ENCODE measurements around the gene KCNH1. TPM values are rescaled to one million over a fixed set of nuclear protein-coding genes. Genes with fewer than 3 reads are reported as not detected.

KCNH1 gene
- total and polyA plus RNA-seq, 2 of the 4 experiments (the other 2 are of a cell fraction) = 0.27 to 0.54 TPM

DNA sequence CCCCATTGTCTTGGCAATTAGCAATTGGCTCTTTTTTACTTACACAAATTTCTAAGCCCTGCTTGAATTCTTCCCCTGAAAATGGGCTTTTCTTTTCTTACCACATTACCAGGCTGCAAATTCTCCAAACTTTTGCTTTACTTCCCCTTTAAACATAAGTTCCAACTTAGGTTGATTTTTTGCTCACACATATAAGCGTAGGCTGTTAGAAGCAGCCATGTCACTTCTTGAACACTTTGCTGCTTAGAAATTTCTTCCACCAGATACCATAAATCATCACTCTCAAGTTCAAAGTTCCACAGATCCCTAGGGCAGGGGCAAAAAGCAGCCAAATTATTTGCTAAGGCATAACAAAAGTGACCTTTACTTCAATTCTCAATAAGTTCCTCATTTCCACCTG is 35.4 kb upstream of the KCNH1 start:
- in situ Hi-C loops (cut with MboI; ENCODE audit: low sequenced_read_pairs) = no loop called here
- no peak overlapping the region for H4K5ac ChIP-seq (ENCODE audit: low read depth, low read length)
- no peak overlapping the region for H3K23ac ChIP-seq (ENCODE audit: low read depth, low read length)
- no peak overlapping the region for H2AFZ ChIP-seq (replicated peaks; ENCODE audit: low read length, poor library complexity)
- no peak overlapping the region for H2AK5ac ChIP-seq (ENCODE audit: low read depth, low read length)
- H3K4ac ChIP-seq (ENCODE audit: low read depth, low read length) = no peak overlapping the region
- no peak overlapping the region for H2BK20ac ChIP-seq (ENCODE audit: low read depth, low read length)
- H3K9me3 ChIP-seq (ENCODE audit: control insufficient read depth, insufficient read depth, low read length) = peaks cover 6% of the 10 kb centered on the region; the same call in 1 of the 2 replicates
- H2BK120ac ChIP-seq (ENCODE audit: low read depth, low read length) = no peak overlapping the region
- no peak overlapping the region for H3K56ac ChIP-seq (ENCODE audit: extremely low read depth, insufficient read depth, low read length)
- H2AK9ac ChIP-seq (replicated peaks; ENCODE audit: low read depth, low read length, poor library complexity) = no peak overlapping the region
- intact Hi-C loops (cut with micrococcal nuclease) = no loop called here
- no peaks in the 10 kb centered on the region for H3K9me1 ChIP-seq (ENCODE audit: insufficient read depth, low read length)
- TF ChIP-seq NFE2L2 (IDR thresholded peaks at IDR 0.05; ENCODE audit: low read depth, low read length) (no peak), MAFK (IDR thresholded peaks at IDR 0.05; ENCODE audit: low read depth, low read length) (no peak)
- TF ChIP-seq, protein P1, sequence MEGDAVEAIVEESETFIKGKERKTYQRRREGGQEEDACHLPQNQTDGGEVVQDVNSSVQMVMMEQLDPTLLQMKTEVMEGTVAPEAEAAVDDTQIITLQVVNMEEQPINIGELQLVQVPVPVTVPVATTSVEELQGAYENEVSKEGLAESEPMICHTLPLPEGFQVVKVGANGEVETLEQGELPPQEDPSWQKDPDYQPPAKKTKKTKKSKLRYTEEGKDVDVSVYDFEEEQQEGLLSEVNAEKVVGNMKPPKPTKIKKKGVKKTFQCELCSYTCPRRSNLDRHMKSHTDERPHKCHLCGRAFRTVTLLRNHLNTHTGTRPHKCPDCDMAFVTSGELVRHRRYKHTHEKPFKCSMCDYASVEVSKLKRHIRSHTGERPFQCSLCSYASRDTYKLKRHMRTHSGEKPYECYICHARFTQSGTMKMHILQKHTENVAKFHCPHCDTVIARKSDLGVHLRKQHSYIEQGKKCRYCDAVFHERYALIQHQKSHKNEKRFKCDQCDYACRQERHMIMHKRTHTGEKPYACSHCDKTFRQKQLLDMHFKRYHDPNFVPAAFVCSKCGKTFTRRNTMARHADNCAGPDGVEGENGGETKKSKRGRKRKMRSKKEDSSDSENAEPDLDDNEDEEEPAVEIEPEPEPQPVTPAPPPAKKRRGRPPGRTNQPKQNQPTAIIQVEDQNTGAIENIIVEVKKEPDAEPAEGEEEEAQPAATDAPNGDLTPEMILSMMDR (conservative IDR thresholded peaks at IDR 0.05; ENCODE audit: low read depth, low read length) = no peak
- dilution Hi-C loops (cut with HindIII; ENCODE audit: low sequenced_read_pairs, unreplicated experiment) = no loop called here
- no peaks in the 10 kb centered on the region for H3K79me1 ChIP-seq (ENCODE audit: low read depth in 1 of 2, low read length in 2 of 2)
- 33% methylated on average over 1 of the region's 1 CpG; no CpG with 5 or more reads in 1 of the 2 experiments for WGBS, 2 experiments (ENCODE audit: extremely low coverage in 2 of 2, insufficient read length in 1 of 2)
- no peak overlapping the region for H3K27ac ChIP-seq (ENCODE audit: insufficient read depth, low read length)
- no peak overlapping the region for H3K14ac ChIP-seq (replicated peaks; ENCODE audit: low read depth, low read length)
- H4K20me1 ChIP-seq (ENCODE audit: insufficient read depth, low read length) = no peaks in the 10 kb centered on the region
- H3K18ac ChIP-seq (ENCODE audit: low read depth, low read length) = no peak overlapping the region
- no peaks in the 10 kb centered on the region for H3K36me3 ChIP-seq (ENCODE audit: control insufficient read depth, insufficient read depth, low read length)
- CTCF ChIA-PET = no interaction called here
- no peak overlapping the region for H3K9ac ChIP-seq (ENCODE audit: low read depth, low read length)
- H3K27me3 ChIP-seq (ENCODE audit: control insufficient read depth, insufficient read depth, low read length) = no peaks in the 10 kb centered on the region
- H3K4me3 ChIP-seq (ENCODE audit: insufficient read depth, low read depth, low read length) = no peak overlapping the region
- POLR2A ChIA-PET (ENCODE audit: unreplicated experiment) = no interaction called here
- H4K8ac ChIP-seq (ENCODE audit: low read depth in 2 of 2, low read length in 2 of 2) = no peak overlapping the region
- H3K4me2 ChIP-seq (ENCODE audit: low read depth, low read length) = no peak overlapping the region
- DNase-seq (no peak), ATAC-seq (ENCODE audit: low read depth) (no peak)
- H2BK15ac ChIP-seq (ENCODE audit: low read depth, low read length) = no peak overlapping the region
- H2BK5ac ChIP-seq (ENCODE audit: low read depth, low read length, poor library complexity, severe bottlenecking) = no peak overlapping the region
- no peaks in the 10 kb centered on the region for H3K4me1 ChIP-seq (ENCODE audit: control insufficient read depth, insufficient read depth, low read length)
- no peak overlapping the region for H4K91ac ChIP-seq (ENCODE audit: insufficient read depth, low read depth, low read length)
- no TSS peak for BruUV-seq (replicated peaks)
